ENCODE measurements around the gene RND2. TPM values are rescaled to one million over a fixed set of nuclear protein-coding genes. Genes with fewer than 3 reads are reported as not detected.

The RND2 gene
- total and polyA plus RNA-seq, 9 of the 15 experiments (the other 6 are each of a cell fraction or from before 2014, with no cell fraction given), result 0.15 to 1.9 (median 0.98) TPM

- TF ChIP-seq ZNF699 (CRISPR knock-in tag; IDR thresholded peaks at IDR 0.05; ENCODE audit: insufficient replicate concordance) (no peak), SMARCA5 (IDR thresholded peaks at IDR 0.05) (no peak), JUND (IDR thresholded peaks at IDR 0.05; ENCODE audit: borderline replicate concordance, low read depth, low read length) (no peak), JUND (tag; IDR thresholded peaks at IDR 0.05; ENCODE audit: borderline replicate concordance, low read depth, low read length) (no peak; the same call in 2 of the 3 replicates), POLR2B (IDR thresholded peaks at IDR 0.05; ENCODE audit: low read depth, partially characterized antibody) (no peak), MIER1 (IDR thresholded peaks at IDR 0.05; ENCODE audit: low read depth) (no peak), COPS2 (conservative IDR thresholded peaks at IDR 0.05) (no peak), ZNF184 (CRISPR knock-in tag; IDR thresholded peaks at IDR 0.05) (no peak), EZH2 (IDR thresholded peaks at IDR 0.05; ENCODE audit: borderline replicate concordance, low read depth, low read length) (no peak), FOXO4 (CRISPR knock-in tag; IDR thresholded peaks at IDR 0.05) (no peak), SRSF3 (IDR thresholded peaks at IDR 0.05; ENCODE audit: insufficient read depth, low read length) (no peak), GATA2 (CRISPR knock-in tag; IDR thresholded peaks at IDR 0.05) (no peak), GTF2E2 (tag; IDR thresholded peaks at IDR 0.05) (no peak), DIDO1 (tag; IDR thresholded peaks at IDR 0.05; ENCODE audit: low read depth) (no peak), TSC22D4 (tag; IDR thresholded peaks at IDR 0.05) (no peak), ATF7 (IDR thresholded peaks at IDR 0.05) (no peak; the same call in 1 of the 2 replicates), ZNF408 (CRISPR knock-in tag; IDR thresholded peaks at IDR 0.05; ENCODE audit: low read depth) (no peak), SPI1 (IDR thresholded peaks at IDR 0.05; ENCODE audit: borderline replicate concordance, low read depth, low read length) (no peak), BRCA1 (IDR thresholded peaks at IDR 0.05) (no peak), BRCA1 (CRISPR knock-in tag; IDR thresholded peaks at IDR 0.05) (no peak)
- TF ChIP-seq, protein P1, sequence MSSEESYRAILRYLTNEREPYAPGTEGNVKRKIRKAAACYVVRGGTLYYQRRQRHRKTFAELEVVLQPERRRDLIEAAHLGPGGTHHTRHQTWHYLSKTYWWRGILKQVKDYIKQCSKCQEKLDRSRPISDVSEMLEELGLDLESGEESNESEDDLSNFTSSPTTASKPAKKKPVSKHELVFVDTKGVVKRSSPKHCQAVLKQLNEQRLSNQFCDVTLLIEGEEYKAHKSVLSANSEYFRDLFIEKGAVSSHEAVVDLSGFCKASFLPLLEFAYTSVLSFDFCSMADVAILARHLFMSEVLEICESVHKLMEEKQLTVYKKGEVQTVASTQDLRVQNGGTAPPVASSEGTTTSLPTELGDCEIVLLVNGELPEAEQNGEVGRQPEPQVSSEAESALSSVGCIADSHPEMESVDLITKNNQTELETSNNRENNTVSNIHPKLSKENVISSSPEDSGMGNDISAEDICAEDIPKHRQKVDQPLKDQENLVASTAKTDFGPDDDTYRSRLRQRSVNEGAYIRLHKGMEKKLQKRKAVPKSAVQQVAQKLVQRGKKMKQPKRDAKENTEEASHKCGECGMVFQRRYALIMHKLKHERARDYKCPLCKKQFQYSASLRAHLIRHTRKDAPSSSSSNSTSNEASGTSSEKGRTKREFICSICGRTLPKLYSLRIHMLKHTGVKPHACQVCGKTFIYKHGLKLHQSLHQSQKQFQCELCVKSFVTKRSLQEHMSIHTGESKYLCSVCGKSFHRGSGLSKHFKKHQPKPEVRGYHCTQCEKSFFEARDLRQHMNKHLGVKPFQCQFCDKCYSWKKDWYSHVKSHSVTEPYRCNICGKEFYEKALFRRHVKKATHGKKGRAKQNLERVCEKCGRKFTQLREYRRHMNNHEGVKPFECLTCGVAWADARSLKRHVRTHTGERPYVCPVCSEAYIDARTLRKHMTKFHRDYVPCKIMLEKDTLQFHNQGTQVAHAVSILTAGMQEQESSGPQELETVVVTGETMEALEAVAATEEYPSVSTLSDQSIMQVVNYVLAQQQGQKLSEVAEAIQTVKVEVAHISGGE (CRISPR knock-in tag; IDR thresholded peaks at IDR 0.05), result no peak
- TF ChIP-seq, protein P2, sequence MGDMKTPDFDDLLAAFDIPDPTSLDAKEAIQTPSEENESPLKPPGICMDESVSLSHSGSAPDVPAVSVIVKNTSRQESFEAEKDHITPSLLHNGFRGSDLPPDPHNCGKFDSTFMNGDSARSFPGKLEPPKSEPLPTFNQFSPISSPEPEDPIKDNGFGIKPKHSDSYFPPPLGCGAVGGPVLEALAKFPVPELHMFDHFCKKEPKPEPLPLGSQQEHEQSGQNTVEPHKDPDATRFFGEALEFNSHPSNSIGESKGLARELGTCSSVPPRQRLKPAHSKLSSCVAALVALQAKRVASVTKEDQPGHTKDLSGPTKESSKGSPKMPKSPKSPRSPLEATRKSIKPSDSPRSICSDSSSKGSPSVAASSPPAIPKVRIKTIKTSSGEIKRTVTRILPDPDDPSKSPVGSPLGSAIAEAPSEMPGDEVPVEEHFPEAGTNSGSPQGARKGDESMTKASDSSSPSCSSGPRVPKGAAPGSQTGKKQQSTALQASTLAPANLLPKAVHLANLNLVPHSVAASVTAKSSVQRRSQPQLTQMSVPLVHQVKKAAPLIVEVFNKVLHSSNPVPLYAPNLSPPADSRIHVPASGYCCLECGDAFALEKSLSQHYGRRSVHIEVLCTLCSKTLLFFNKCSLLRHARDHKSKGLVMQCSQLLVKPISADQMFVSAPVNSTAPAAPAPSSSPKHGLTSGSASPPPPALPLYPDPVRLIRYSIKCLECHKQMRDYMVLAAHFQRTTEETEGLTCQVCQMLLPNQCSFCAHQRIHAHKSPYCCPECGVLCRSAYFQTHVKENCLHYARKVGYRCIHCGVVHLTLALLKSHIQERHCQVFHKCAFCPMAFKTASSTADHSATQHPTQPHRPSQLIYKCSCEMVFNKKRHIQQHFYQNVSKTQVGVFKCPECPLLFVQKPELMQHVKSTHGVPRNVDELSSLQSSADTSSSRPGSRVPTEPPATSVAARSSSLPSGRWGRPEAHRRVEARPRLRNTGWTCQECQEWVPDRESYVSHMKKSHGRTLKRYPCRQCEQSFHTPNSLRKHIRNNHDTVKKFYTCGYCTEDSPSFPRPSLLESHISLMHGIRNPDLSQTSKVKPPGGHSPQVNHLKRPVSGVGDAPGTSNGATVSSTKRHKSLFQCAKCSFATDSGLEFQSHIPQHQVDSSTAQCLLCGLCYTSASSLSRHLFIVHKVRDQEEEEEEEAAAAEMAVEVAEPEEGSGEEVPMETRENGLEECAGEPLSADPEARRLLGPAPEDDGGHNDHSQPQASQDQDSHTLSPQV (IDR thresholded peaks at IDR 0.05), result no peak
Observed at GRCh38 chr17:42980274-42980765, 44.7 kb upstream of the RND2 start, which contains the start of gene RUNDC1 (continued).

Data from K562 (cell line).